Activated T-cell treated with anti-CD3 and anti-CD28 coated beads for 48 hours (primary cell): ENCODE data around the gene PARL.

ENCODE experiments used
- DNase-seq: peaks from one replicate; pipeline ENCODE4 v3.0.0-alpha.2; 2020; ENCODE audit warnings: low read depth

PARL gene

DNA sequence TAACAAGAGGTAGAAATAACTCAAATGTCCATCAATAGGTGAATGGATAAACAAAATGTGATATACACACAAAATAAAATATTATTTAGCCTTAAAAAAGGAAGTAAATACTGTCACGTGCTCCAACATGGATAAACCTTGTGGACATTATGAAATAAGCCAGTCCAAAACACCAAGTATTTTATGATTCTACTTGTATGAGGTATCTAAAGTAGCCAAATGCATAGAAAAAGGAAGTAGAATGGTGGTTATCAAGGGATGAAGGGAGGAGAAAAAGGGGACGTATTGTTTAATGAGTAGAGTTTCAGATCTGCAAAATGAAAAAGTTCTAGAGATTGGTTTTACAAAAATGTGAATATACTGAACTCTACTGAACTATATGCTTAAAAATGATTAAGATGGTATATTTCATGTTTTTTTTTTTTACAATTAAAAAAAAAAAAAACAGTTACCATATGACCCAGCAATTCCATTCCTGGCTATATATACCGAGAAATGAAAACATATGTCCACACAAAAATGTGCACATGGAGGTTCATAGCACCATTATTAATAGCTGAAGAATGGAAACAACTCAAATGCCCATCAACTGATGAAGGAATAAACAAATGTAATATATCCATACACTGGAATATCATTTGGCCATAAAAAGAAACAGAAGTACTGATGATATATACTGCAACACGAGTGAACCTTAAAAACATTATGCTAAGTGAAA is 30.2 kb downstream of the PARL start:
- DNase-seq = no peak

DNA sequence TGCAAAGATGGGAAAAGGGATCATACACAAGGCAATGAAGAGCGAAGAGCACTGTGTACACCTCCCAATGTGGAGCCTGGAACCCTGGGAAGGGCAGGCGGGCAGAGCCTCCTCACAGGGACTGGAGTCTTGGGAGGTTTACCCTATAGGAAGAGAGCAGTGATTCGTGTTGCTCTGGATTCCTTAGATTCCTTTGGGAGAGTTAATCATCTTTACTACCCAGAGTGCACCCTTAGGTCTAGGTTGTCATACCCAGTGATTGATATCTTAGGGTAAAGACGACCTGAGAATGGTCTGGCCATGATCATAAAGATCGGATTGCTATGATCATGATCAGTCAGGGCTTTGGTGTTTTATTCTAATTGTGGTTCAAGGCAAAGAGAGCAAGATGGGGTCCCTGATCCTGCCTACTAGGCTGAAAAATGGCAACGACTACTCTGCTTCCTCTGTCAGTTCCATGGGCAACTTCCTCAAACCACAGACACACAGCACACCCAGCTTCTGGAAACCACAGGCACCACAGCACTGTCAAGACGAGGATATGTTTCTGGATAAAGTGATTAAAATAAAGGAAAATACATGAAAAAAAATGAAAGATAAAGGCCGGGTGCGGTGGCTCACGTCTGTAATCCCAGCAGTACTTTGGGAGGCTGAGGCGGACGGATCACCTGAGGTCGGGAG is 38.9 kb downstream of the PARL start:
- DNase-seq = no peak

DNA sequence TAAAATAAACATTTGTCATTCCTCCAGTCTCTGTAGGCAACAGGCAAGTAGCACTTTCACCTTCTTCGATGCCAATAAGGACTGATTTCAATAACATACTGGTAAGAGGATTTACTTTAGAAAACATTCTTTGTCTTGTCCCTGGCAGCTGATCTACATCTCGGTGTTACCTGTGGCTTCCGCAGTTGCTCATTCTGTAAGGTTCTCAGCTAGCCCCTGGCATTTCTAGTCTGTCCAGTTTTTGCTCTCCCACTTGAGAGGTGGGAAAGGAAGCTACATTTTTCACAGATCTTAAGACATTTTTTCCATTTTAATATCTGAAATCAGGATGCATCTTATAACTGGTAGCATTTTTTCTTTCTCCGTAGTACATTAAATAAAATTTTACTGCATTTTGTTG is 39.6 kb downstream of the PARL start:
- DNase-seq = no peak

DNA sequence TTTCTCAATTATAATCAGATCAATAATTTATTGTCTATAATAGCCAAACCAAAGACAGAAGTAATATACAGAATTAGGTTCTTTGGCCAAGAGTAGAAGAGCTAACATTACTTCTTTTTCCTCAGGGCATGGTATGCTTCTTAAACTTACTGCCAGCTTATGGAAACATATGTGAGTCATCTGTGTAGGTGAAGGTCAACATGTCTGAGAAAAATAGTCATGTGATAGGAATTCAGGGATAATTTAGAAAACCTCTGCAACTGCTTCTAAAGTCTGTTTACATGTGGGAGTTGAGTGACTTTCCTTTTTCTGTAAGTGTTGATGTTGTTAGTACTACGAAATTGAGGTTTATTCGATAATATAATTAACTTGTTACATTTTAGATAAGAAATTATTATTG is 40.1 kb downstream of the PARL start:
- DNase-seq = no peak

DNA sequence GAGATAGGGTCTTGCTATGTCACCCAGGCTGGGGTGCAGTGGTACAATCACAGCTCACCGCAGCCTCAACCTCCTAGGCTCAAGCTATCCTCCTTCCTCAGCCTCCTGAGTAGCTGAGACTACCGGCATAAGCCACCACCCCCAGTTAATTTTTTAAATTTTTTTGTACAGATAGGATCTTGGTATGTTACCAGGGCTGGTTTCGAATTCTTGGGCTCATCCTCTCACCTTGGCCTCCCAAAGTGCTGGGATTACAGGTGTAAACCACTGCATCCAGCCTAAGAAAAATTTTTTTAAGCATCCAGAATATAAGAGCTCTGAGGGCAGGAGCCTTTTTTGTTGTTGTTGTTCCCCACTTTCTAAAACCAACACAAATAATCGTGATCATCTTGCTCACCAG is 44.9 kb downstream of the PARL start:
- DNase-seq = no peak

DNA sequence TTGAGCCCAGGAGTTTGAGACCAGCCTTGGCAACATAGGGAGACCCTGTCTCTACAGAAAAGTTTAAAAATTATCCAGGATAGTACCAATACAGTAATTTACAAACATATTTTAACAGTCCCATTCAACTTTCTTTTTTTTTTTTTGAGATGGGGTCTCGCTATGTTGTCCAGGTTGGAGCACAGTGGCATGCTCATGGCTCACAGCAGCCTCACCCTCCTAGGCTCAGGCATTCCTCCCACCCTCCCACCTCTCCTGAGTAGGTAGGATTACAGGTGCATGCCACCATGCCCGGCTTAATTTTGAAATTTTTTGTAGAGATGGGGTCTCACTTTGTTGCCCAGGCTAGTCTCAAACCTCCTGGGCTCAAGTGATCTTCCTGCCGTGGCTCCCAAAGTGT is 46.8 kb downstream of the PARL start:
- DNase-seq = no peak

DNA sequence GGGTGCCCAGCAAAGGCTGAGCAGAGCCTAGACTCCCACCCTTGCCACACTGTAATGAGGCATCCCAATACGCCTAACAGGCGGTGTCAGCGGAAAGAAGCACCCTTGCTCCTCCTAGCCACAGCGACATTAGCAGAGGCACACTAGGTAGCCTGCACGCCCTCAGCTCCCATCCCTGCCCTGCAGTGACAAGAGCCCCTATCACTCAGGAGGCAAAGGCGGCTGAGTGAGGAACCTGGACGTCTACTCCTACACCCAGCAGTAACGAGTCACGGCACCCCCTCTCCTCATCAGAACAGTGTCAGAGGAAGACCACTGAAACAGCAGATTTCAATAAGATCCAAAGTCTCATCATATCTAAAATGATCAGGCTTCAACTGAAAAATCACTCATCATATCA is 47.3 kb downstream of the PARL start:
- DNase-seq = no peak

DNA sequence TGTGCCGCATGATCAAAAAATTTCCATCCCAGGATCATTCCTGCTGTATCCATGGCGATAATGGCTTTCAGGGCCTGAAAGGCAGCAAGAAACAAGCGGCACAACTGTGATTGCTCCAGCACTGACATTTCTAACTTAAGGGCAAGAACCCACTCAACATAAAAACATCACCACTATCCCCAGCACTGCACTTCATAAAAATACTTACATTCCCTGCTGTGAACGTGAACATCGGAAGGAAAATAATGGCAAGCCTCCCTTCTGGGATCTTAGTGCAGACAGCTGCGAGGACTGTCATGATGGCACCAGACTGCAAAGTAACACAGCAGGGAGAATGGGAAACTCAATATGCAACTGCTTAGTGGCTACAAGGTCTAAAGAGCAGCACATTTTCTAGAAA is 51.2 kb downstream of the PARL start:
- no peak for DNase-seq

DNA sequence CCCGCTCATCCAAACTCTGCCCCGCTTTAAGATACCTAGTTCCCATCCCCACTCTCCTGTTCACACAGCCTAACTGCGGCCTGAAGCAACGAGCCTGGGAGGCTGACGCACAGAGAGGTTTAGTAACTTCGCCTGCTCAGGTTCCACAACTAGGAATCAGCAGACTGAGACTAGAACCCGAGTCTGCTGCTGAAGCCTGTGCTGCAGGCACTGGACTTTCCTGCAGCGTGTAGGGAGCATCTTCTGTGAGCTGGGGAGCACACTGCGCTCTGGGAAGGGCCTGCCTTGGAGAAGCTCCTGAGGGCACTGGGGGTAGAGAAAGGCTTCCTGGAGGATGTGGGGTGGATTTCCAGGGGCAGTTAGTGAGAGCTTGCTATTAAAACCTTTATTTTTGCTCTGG is 54.5 kb downstream of the PARL start:
- DNase-seq = no peak

DNA sequence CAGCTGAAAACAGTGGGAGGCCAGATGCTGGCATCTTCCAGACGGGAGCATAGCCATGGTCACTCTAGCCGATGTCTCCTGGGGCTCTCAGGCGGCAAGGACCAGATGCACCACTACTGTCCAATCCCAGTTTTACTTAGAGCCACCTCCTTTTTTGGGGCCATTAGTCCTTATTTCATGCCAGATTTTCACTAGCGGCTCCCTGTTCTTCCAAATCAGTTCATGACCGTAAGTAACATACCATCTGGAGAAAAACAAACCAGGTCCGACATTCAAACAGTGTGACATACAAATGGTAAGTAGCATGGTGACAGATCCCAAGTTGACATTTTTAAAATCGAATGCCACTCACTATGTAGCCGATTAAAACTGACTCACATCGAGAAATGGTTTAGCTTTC is 55.2 kb downstream of the PARL start:
- no peak for DNase-seq

DNA sequence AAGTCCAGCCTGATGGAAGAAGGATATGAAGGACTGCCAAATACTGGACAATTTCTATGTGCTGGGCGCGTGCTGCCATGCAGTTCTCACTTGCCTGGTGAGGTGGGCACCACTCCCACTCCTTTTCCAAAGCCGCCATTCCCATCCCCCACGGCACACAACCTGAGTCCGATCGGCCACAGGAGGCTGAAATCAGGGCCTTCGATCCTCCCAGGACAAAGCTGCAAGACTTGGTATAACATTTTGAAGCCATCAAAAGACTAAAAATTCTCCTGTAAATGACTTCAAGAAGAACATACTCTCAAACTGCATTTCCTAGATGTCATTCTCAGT is 56.2 kb downstream of the PARL start:
- DNase-seq = no peak

DNA sequence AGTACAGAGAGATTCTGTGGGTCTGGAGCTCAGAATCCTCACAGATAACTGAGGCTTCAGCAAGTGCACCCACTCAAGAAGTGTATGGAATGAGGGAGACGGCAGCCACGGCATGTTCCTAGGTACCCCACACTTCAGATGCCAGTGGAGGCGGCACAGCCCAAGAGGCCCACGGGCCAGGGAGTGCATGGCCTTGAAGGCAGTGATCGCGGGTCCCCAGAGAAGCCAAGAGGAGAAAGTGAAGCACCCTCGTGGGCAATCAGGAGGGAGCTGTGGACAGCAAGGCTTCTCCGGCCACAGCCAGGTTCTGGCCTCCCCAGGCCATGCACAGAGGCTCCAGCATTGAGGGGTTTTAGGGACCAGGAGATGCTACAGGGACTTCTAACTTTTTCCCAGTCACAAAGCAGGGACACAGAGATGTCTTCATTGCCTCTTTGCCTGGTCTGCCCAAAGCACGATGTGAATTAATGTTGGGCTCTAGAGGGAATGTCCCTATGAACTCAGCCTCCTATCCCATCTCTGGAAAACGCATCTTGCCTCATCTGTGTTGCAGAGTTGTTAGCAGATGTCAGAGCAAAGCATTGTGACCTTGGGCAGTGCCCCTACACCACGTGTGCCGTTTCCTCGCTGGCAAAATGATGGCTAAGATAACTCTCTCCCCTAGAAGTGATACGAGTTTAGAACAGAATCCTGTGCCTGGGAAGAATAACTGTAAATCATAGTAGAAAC is 56.7 kb downstream of the PARL start:
- DNase-seq = no peak

DNA sequence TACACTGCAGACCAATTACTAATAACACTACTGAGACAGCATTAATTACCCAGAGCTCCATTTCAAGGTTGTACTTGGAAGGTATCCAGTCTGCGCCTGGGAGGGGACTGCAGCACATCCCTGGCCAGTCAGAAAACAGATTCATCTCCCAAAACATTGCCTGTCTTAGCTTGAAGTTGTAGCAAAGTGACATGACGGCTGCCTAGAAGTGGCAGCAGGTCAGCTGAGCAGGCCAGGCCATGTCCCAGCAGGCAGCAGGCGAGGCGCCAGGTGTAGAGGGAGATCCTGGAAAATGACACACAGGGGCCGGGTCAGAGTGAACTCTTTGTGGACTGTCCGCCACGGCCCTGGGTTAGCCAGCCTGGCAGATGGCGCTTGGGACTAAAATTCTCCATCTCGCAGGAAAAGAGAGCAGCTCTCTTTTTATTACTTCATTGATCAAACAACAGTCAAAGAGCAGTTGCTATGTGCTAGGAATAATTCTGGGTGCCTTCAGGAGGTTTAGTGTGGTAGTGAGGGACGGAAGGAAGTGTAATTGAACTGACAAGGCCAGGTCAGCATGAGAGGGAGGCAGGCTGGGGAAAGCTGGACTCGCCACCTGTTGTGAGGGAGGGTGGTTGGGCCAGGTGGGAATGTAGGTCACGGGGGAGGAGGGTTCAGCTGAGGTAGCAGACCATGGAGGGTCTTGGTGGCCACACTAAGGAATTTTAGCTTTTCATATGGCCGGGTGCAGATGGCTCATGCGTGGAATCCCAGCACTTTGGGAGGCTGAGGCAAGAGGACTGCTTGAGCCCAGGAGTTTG is 58.0 kb downstream of the PARL start:
- no peak for DNase-seq

DNA sequence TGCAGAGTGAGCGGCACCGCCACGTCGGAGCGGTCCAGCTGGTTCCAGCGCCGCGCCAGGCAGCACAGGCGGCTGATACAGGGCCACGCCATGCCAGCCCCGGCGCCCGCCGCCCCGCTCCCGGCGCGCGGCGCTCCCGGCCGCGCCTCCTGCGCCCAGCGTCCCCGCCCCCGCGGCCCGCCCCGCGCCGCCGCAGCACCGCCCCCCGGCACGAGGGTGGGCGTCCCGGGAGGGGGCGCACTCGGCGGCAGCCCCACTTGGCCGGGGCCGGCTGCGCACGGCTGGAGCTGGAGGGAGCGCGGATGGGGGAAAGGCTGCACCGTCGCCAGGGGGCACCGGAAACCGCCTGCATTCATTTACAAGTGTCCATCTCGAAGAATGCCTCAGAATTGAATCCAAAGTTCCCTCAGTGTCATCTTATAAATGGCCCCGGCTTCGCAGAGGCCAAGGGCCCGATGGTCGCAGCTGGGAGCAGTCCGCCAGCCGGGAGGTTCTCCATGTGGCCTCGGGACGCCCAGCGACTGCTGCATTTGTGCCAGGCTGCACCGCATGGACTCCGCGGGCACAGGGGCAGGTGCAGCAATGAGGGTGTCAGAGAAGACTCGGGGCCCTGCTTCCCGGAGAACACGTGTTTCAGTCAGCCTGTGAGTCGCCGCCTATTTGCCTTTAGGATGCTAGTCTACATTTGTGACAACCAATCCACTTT is 59.1 kb downstream of the PARL start, which contains the start of gene MAP6D1:
Gene MAP6D1, minus strand, starts transcription at position 122 of the 706 bp plus-strand sequence. Its CDS starts 30 bp downstream, at position 92.
- DNase-seq = peak; percentile 50

DNA sequence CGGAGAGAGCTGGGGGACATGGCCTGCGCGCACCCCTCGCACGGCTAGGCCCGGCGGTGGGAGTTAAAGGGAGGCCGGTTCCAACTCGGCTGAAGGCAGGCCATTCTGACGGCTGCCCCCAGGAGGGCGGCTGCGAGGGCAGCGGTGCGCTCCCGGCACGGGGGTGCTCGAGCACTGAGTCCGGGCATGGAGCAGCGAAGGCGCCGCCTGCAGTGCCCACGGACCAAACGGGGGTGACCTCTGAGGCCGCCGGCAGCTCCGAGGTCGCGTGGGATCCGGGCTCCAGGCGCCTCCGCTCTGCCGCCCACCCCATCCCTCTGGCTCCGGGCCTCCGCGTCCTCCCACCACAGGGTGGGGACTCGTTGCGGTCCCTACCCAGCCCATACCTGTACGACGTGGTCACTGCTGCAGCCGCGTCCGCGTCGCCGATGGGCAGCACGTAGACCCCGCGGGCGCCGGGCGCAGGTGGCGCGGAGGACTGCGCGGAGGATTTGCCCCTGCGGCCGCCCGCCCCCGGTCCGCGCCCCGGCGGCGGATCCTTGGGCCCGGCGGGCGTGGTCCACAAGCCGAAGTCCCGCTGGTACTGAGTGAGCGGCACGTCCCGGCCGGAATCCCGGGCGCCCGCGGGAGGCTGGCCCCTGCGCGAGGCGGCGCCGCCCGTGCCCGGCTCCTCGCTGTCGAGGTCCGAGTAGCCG is 59.8 kb downstream of the PARL start:
- peak; percentile 18 for DNase-seq

DNA sequence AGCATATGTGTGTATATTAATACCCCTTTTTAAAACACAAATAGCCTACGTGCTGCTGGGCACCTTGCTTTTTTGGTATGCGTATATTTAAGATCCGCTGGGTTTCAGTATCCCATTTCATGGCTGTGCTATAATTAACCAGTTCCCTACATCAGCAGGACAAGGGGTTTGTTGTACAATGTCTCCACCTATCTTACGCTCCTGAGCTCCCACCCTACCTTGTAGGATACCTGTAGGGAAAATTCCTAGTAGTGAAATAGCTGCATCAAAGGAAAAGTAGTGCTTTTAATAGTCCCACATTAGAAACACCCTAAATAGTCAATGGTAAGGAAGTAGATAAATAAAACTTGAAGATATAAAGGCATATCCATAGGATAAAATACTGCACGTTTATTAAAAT is 60.7 kb downstream of the PARL start:
- DNase-seq = no peak

DNA sequence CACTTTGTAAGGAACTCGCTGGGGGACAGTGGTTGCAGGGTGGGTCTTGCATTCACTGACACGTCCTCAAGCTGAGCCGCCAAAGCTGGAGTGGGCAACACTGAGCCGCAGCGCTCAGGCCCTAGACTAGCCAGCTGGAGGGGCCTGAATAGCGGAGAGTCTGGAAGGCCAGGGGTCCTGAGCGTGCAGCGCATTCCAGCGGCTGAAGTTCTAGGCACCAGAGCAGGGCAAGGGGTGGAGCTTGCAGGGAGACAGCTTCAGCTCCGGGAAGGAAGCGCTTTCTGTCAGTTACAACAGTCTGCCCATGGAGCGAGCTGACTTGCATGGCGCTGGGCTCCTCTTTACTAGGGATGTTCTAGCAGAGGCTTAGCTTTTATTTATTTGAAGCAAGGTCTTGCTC is 62.0 kb downstream of the PARL start:
- no peak for DNase-seq

DNA sequence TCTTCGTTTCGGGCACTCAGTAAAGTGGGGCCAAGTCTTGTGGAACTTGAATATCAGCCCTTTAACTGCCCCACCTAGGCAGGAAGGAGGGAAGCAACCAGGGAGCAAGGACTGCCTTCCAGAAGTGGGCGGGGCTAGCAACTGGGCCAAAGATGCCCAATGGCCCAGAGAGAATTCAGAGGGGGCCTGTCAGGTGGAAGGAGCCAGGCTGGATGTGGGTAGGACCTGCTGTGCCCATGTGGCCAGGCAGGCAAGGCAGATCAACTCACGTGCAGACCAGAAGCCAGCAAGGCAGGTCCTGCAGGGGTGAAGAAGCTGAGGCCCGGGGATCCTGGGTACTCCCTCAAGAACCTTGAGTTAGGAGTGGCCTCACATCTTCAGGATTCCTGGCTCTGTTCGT is 64.8 kb downstream of the PARL start:
- no peak for DNase-seq

DNA sequence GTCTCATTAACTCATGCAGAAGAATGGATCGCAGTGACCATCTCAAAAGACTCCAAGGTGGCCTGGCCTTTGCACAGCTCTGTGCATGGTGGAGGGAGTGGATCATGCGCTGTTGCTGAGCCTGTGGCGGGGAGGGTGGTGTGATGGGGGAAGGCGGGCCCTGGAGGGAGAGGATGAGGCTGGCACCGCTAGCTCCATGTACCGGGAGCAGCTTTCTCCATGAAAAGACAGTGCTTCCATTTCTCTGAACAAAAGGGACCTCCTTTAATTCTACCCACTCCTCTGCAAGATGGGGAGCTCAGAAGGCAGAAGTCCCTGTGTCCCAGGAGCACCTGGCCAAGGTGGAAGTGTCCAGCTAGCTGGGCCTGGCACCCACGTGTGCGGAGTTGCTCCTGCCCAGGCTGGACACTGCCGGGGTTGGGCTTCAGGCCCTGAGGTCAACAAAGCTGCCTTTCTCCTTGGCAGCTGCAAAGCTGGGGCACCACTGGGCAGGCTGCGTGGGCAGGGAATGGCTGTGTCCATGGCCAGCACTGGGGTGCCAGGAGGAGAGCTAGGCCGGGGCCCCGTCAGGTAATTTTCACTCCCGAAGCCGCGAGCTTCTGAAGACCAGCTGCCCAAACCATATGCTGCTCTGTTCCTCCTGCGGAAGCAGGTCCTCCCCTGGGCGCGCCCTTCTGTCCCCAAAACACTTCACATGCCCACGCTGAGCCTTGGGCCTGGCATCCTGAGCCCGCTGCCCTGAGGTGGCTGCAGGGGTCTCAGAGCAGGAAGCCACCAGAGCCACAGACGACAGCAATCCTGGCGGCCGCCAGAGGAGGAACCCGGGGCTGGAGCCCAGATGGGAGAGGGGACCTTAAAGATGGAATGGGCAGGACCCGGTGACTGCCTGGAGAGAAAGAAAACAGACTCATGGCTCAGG is 65.7 kb downstream of the PARL start:
- DNase-seq = no peak

DNA sequence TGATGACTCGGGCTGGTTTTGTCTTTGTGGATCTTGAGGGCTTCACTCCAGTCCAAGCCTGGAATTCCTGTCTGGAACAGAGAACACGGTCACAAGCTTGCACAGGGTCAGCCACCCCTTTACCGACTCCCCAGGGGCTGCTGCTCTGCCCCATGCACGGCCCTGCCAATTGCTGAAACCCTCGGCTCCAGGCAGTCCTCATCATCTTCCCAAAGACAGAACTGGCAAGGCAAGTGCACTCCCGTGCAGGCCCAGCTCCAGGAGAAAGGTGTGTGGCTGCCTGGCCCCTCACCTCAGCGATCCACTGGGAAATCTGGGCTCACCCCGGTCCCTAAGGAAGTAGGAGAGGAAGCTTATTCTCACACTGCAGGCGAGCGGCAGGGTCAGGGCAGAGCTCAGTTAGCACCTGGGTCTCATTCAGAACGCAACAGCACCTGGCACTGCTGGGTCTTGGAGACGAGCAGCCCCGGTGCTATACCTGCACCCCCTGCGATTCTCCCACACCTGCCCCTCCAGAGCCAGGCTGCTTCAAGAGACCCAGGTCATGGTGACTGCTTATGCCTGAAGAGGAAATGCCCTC is 66.5 kb downstream of the PARL start:
- DNase-seq = no peak
